Activated CD4-positive, alpha-beta T cell treated with anti-CD3 and anti-CD28 coated beads, Interleukin-10, Interleukin-2, amounts not matched to agents 100 ng/mL and 50 ng/mL, durations not matched to agents 16 hours and 8 hours (primary cell): ENCODE measurements around the gene MEGF11.
A peak's percentile ranks its signal among the peaks of the same experiment; 100 is the strongest.

ENCODE experiments used
- DNase-seq: peaks from one replicate; pipeline ENCODE4 v3.0.0-alpha.2; 2020

The MEGF11 gene

DNA sequence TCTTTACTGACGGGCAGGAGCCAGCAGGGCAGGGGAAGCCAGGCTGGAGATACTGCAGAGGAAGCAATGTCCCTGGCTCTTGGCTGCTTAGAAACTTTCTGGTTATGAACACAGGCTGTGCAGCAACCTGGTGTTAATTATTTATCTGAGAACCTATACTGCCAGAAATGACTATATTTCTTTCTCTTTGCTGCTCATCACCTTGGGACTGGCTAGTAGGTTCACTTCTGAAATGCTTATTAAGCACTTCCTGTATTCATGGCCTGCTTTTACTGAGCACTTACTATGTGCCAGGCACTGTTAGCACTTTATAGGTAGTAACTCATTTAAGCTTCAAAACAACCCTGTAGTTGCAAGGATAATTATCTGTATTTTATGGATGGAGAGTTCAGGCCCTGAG, 326.7 kb downstream of the MEGF11 start:
- DNase-seq: peak; percentile 25

DNA sequence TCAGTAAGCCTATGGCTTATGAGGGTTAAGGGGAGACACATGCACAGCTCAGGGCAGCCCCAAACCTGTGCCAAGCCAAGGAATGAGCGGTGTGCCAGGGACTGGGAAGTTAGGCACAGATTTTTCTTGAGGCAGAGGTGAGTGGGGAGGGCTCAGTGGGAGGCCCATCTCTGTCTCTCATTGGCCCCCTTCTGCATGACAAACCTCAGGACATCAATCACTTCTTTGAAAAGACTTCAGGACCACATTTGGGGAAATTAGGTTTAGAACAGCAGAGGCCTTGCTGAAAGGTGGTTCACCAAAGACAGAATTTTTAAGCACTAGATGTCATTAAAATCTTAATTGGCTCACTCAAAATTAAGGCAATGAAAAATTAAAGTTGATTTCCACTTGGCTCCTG, 327.1 kb downstream of the MEGF11 start:
- DNase-seq: no peak

DNA sequence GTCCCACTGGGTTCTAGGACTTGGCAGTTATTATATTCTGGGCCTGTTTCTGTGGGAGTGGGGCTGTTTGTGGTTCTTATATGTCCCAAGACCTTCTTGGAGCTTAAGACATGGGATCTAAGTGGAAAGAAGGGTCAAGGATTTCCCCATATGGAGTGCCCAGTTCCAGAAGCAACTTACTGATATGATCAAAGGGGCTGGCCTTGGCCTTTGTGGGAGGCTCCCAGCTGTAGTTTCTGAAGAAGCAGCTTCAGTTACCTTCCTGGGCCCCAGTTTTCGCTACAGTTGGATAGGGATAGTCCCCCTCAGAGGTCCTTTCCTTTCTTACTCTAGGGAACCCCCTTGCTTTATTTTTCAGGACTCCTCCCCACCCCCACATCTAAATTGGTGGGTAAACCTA, 328.2 kb downstream of the MEGF11 start:
- no peak for DNase-seq

GRCh38 chr15:65924004-65924403, 329.5 kb downstream of the MEGF11 start:
- DNase-seq: no peak

GRCh38 chr15:65923264-65923663, 330.3 kb downstream of the MEGF11 start:
- DNase-seq: no peak

DNA sequence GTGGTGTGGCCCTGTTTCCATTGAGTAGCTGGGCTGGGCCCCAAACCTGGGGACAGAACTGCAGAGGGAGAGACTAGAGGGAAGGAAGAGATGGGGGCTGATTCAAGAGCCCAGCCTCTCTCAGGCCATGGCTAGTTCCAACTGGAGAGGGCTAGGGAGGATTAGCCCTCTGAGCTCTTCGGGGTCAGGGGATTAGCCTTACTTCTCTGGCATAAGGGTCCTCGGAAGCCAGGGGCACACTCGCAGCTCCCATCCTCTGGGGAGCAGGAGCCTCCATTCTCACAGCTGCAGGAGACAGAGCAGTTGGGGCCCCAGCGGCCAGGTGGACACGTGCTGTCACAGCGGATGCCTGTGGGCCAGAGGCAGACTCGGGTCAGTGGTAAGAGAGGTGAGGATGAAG, 330.9 kb downstream of the MEGF11 start:
- no peak for DNase-seq

GRCh38 chr15:65921780-65922179, 331.8 kb downstream of the MEGF11 start:
- no peak for DNase-seq

- DNase-seq: no peak
Measured at GRCh38 chr15:65920825-65921309, 332.7 kb downstream of the MEGF11 start.

GRCh38 chr15:65920121-65920520, 333.4 kb downstream of the MEGF11 start:
- no peak for DNase-seq

DNA sequence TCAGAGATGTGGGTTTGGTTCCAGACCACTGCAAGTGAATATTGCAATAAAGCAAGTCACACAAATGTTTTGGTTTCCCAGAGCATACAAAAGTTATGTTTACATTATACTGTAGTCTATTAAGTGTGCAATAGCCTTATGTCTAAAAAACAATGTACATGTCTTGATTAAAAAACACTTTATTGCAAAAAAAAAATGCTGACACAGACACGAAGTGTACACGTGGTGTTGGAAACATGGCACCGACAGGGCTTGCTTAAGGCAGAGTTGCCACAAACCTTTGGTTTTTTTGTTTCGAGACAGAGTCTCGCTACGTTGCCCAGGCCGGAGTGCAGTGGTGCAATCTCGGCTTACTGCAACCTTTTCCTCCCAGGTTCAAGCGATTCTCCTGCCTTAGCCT, 334.2 kb downstream of the MEGF11 start:
- DNase-seq: no peak

GRCh38 chr15:65918945-65919344, 334.6 kb downstream of the MEGF11 start:
- DNase-seq: no peak

GRCh38 chr15:65918357-65918920, 335.1 kb downstream of the MEGF11 start:
- peak; percentile 64 for DNase-seq

- DNase-seq: no peak
Measured at GRCh38 chr15:65917936-65918335, 335.6 kb downstream of the MEGF11 start.

DNA sequence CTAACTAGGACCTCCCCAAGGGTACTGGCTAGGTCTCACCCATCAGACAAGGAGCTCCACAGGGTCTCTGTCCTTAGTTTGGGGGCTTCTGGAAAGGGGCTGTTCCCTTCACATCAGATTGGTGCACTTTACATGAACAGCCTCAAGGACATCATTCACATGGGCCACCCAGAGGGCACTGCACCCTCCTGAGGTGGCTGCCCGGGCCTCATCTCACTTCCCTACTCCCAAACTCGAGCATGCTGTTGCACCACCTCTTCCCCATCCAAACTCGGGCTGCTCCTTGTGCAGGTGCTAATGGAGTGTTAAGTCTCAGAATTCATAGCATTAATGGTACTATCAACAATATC, 336.2 kb downstream of the MEGF11 start:
- no peak for DNase-seq

- DNase-seq: peak; percentile 73
Measured at GRCh38 chr15:65916664-65917406, 336.7 kb downstream of the MEGF11 start.

DNA sequence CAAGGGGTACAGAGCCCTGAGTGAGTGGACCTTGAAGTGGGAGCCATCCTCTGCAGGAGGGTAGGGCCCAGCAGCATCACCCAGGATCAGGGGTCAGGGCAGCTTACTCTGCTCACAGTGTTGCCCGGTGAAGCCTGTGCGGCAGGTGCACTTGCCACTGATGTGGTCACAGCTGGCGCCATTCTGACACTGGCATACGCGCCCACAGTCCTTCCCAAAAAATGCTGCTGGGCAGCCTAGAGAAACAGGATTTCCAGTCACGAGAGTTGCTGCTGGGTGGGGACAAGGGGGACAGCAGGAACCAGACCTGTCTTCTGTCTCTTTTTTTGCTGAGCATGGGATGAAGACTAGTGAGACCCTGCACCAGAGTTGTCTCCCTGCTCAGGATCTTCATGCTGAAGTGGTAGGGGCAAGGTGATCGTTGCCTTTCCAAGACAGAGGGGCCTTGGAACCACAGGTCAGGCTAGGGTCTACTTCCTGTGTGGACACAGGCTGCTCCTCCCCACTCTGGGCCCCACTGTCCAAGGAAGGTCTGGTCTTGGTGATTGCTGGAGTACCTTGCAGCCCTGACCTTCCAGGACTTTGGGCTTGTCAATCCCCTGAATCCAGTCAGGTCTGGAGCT, 337.4 kb downstream of the MEGF11 start:
- no peak for DNase-seq

DNA sequence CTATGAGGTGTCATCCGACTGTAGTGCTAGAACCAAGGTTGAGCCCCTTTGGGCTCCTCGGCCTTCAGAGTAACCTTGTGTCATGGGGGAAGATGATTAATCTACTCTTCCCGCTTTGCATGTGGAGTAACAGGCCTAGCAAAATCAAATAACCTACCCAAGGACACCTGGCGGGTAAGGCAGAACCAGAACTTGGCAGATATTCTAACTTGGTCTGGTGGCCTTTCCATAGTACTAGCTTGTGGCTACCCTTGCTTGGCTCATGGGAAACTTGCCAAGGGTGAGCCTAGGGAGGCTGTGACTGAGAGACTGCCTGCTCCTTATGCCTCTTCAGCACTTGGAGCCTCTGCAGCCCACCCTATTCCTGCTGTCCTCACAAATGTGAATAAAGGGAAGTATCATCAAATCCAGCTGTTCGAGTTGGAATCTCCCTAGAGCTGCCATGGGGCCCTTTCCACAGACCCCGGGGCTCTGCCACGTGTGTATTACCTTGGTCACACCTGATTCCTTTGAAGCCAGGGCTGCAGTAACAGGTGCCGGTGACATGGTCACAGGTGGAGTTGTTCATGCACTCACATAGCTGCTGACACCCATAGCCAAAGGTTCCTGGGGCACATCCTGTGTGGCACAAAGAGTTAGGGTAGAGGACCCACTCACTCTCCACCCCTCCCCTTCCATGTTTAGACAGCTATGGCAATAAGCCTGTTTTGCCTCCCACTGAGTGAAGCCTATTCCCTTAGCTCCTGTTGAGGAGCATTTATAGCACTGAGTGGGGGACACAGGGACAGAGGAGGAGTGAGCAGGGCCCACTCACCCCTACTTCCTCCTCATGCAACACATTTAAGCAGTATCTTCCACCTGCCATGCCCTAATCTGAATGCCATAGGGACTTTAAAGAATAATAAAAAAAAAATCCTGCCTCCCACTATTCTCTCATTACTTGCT, 338.3 kb downstream of the MEGF11 start:
- DNase-seq: no peak

DNA sequence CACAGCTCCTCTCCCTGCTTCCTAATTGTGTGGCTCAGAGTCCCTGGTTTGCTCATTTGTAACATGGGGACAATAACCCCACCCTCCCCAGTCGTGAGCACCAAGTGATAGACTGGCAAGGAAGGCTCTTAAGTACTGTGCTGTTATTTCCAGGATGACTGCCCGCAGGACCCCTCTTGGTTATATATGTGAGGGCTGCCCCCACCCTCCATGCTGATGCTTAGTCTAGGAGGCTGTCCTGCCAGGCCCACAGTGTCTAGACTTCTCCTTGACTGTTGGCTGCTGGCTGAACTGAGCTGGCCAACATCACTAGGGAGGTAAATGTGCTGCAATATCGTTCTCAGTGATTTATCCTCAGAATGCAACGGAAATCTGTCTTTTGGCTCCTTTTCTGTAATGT, 339.2 kb downstream of the MEGF11 start:
- no peak for DNase-seq

GRCh38 chr15:65913631-65914199, 339.8 kb downstream of the MEGF11 start:
- no peak for DNase-seq

GRCh38 chr15:65912235-65912634, 341.3 kb downstream of the MEGF11 start:
- no peak for DNase-seq

GRCh38 chr15:65910341-65910740, 343.2 kb downstream of the MEGF11 start:
- DNase-seq: no peak

GRCh38 chr15:65909831-65910230, 343.7 kb downstream of the MEGF11 start:
- no peak for DNase-seq

- DNase-seq: no peak
Measured at GRCh38 chr15:65908876-65909275, 344.7 kb downstream of the MEGF11 start.
